Epithelial cell of proximal tubule (primary cell): Measurements from ENCODE around the gene TMEM252. TPM values are rescaled to one million over a fixed set of nuclear protein-coding genes. Genes with fewer than 3 reads are reported as not detected.

Experiments
- DNase-seq: peaks from one replicate; pipeline ENCODE4 v3.0.0-alpha.2; 2011; ENCODE audit warnings: low read depth
- H3K4me3 ChIP-seq: 2 replicates; pipeline ENCODE4 v1.5.1; 2011; ENCODE audit warnings: low read depth, mild to moderate bottlenecking, low read length
- total RNA-seq: library from RNA; depleted of rRNA; stranded (reverse); fragments of >200 nt; gene quantifications from 2 replicates; pipeline ENCODE4 v1.2.3, GENCODE V29; 2015
- TF ChIP-seq, protein P1 (sequence below): conservative IDR thresholded peaks from 2 replicates; pipeline ENCODE4 v1.5.1; 2012; ENCODE audit warnings: low read depth, mild to moderate bottlenecking, low read length

TMEM252 gene
- total RNA-seq, 1 donor from 2014 or later, result not detected

GRCh38 chr9:68574150-68574549, 33.5 kb upstream of the TMEM252 start:
- DNase-seq, result no peak
- no peak overlapping the region for H3K4me3 ChIP-seq
- TF ChIP-seq, protein P1, sequence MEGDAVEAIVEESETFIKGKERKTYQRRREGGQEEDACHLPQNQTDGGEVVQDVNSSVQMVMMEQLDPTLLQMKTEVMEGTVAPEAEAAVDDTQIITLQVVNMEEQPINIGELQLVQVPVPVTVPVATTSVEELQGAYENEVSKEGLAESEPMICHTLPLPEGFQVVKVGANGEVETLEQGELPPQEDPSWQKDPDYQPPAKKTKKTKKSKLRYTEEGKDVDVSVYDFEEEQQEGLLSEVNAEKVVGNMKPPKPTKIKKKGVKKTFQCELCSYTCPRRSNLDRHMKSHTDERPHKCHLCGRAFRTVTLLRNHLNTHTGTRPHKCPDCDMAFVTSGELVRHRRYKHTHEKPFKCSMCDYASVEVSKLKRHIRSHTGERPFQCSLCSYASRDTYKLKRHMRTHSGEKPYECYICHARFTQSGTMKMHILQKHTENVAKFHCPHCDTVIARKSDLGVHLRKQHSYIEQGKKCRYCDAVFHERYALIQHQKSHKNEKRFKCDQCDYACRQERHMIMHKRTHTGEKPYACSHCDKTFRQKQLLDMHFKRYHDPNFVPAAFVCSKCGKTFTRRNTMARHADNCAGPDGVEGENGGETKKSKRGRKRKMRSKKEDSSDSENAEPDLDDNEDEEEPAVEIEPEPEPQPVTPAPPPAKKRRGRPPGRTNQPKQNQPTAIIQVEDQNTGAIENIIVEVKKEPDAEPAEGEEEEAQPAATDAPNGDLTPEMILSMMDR, result peak; percentile 33

DNA sequence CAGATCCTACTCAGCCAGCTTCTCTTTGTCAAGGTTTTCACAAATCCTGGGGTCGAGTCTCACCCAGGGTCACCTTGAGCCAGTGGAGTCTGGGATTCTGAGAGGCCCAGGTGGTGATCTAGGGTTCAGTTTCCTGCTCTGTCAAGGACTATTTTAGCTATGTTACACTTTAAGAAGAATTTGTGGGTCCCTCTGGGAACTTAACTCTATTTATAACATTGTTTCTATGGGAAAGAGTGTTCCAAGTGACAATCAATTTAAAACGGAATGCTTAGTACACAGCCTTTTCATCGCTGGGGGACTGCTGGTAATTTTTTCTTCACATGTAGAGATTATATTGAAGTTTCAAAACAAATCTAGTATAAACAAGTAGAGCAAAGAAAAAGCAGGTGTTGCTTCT, 26.9 kb upstream of the TMEM252 start:
- H3K4me3 ChIP-seq, result no peak overlapping the region
- DNase-seq, result no peak
- TF ChIP-seq, protein P1, result no peak

GRCh38 chr9:68562461-68562860, 21.8 kb upstream of the TMEM252 start:
- TF ChIP-seq, protein P1, result no peak
- no peak overlapping the region for H3K4me3 ChIP-seq
- DNase-seq, result no peak

DNA sequence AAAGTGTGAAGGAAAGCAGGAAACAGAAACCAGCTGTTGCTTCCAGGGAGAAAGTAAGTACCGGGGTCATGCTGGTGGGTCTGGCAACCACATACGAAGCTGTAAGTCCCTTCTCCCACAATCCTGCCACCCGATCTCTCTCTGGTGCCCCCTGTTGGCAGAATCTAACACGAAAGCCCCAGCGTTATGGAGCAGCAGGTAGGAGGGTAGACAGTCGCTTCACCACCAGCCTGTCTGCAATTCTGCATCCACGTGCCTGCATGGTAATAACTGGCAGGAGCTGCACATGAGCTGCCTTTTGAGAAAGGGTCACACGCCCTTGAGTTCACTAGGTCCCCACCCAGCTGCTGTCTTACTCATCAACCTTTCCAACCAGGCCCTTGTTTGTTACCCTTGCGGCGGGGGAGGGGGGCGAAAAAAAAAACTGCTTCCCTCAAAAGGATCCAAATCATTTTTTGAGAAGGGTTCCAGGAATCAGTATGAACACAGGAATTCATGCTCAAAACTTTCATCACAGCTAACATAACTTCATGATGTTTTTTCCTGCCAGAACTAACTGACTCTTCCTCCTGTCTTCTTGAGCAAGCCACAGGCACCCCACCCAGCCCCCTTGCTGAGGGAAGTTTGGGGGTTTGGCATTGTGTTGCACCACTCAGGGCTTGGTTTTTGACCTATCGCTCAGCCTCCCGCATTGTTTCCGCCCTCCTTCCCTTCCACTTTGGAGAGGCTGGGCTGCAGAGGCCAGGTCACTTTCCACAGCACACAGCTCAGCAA, 19.6 kb upstream of the TMEM252 start:
- DNase-seq, result peak; percentile 78
- TF ChIP-seq, protein P1, result peak; percentile 73
- H3K4me3 ChIP-seq, result no peak overlapping the region

- H3K4me3 ChIP-seq, result no peak overlapping the region
- no peak for DNase-seq
- TF ChIP-seq, protein P1, result no peak
Measured at GRCh38 chr9:68558545-68558944, 17.9 kb upstream of the TMEM252 start.

- no peak overlapping the region for H3K4me3 ChIP-seq
- TF ChIP-seq, protein P1, result no peak
- DNase-seq, result no peak
Measured at GRCh38 chr9:68555437-68556150, 14.9 kb upstream of the TMEM252 start.
